Measurements from ENCODE around the gene CLIC4. TPM values are rescaled to one million over a fixed set of nuclear protein-coding genes. Genes with fewer than 3 reads are reported as not detected.
A peak's percentile ranks its signal among the peaks of the same experiment; 100 is the strongest.

Gene CLIC4
- total RNA-seq, 1 donor from 2014 or later: 136 TPM

GRCh38 chr1:24853649-24854048, 108.4 kb downstream of the CLIC4 start:
- H3K27me3 Mint-ChIP-seq (ENCODE audit: low read depth): peaks cover 8% of the 10 kb centered on the region
- DNase-seq (ENCODE audit: low spot score in 2 of 2, unreplicated experiment in 2 of 2): no peak
- no peaks in the 10 kb centered on the region for H3K36me3 Mint-ChIP-seq
- no peak overlapping the region for H3K4me3 Mint-ChIP-seq
- no peaks in the 10 kb centered on the region for H3K9me3 Mint-ChIP-seq
- H3K4me1 Mint-ChIP-seq: peaks cover 36% of the 10 kb centered on the region
- H3K27ac Mint-ChIP-seq: peak overlapping the region; percentile 80
- no peak for TF ChIP-seq CTCF (IDR thresholded peaks at IDR 0.05; ENCODE audit: unreplicated experiment)

GRCh38 chr1:24855474-24855873, 110.2 kb downstream of the CLIC4 start:
- Mint-ChIP-seq H3K9me3 (no peaks in the 10 kb centered on the region), H3K36me3 (no peaks in the 10 kb centered on the region), H3K27ac (no peak overlapping the region), H3K4me3 (no peak overlapping the region), H3K27me3 (ENCODE audit: low read depth) (no peaks in the 10 kb centered on the region), H3K4me1 (peaks cover 24% of the 10 kb centered on the region)
- DNase-seq (ENCODE audit: low spot score in 2 of 2, unreplicated experiment in 2 of 2): no peak
- no peak for TF ChIP-seq CTCF (IDR thresholded peaks at IDR 0.05; ENCODE audit: unreplicated experiment)

- no peak overlapping the region for H3K27ac Mint-ChIP-seq
- no peaks in the 10 kb centered on the region for H3K27me3 Mint-ChIP-seq (ENCODE audit: low read depth)
- no peak for DNase-seq (ENCODE audit: low spot score in 2 of 2, unreplicated experiment in 2 of 2)
- no peak overlapping the region for H3K4me3 Mint-ChIP-seq
- H3K4me1 Mint-ChIP-seq: peaks cover 19% of the 10 kb centered on the region
- no peaks in the 10 kb centered on the region for H3K9me3 Mint-ChIP-seq
- TF ChIP-seq CTCF (IDR thresholded peaks at IDR 0.05; ENCODE audit: unreplicated experiment): no peak
- no peaks in the 10 kb centered on the region for H3K36me3 Mint-ChIP-seq
These were observed 111.7 kb downstream of the CLIC4 start for GRCh38 chr1:24856787-24857506.

GRCh38 chr1:24857507-24858133, 112.4 kb downstream of the CLIC4 start:
- Mint-ChIP-seq H3K4me3 (no peak overlapping the region), H3K4me1 (peaks cover 21% of the 10 kb centered on the region)

GRCh38 chr1:24858277-24858676, 113.0 kb downstream of the CLIC4 start:
- no peak for DNase-seq (ENCODE audit: low spot score in 2 of 2, unreplicated experiment in 2 of 2)
- Mint-ChIP-seq H3K27me3 (ENCODE audit: low read depth) (no peaks in the 10 kb centered on the region), H3K4me1 (peaks cover 21% of the 10 kb centered on the region), H3K4me3 (no peak overlapping the region), H3K36me3 (no peaks in the 10 kb centered on the region), H3K27ac (no peak overlapping the region), H3K9me3 (no peaks in the 10 kb centered on the region)
- no peak for TF ChIP-seq CTCF (IDR thresholded peaks at IDR 0.05; ENCODE audit: unreplicated experiment)

More at GRCh38 chr1:24857507-24858133, 112.4 kb downstream of the CLIC4 start:
- Mint-ChIP-seq H3K27ac (no peak overlapping the region), H3K36me3 (no peaks in the 10 kb centered on the region), H3K9me3 (no peaks in the 10 kb centered on the region), H3K27me3 (ENCODE audit: low read depth) (no peaks in the 10 kb centered on the region)
- DNase-seq (ENCODE audit: low spot score in 2 of 2, unreplicated experiment in 2 of 2): no peak
- no peak for TF ChIP-seq CTCF (IDR thresholded peaks at IDR 0.05; ENCODE audit: unreplicated experiment)
